Transverse colon (tissue), 4 donors: ENCODE measurements around the gene SET.
A peak's percentile ranks its signal among the peaks of the same experiment; 100 is the strongest.

ENCODE experiments used
- EP300 ChIP-seq: sonication (generic); formaldehyde crosslinking; IDR thresholded peaks from one replicate; pipeline ENCODE4 v1.6.1; 2017; ENCODE audit warnings: antibody characterized with exemption, low read depth
- POLR2AphosphoS5 ChIP-seq, 3 donors: sonication (generic); formaldehyde crosslinking; IDR thresholded peaks; one replicate each; pipeline ENCODE4 v1.6.1; 2016; ENCODE audit warnings: antibody characterized with exemption in 3 of 3
- TF ChIP-seq, protein P1 (sequence below), 5 experiments: fragments of 200-600 bp in 3 of 5; fragments of 450-650 bp in 2 of 5; sonication (generic) in 3 of 5; IDR thresholded peaks; 1 replicate in 2 of 5; 2 replicates in 3 of 5; pipeline ENCODE4 v1.5.1; 2016 to 2017; ENCODE audit warnings: antibody characterized with exemption in 5 of 5, inconsistent platforms in 3 of 5, mild to moderate bottlenecking in 2 of 5, moderate library complexity in 1 of 5

DNA sequence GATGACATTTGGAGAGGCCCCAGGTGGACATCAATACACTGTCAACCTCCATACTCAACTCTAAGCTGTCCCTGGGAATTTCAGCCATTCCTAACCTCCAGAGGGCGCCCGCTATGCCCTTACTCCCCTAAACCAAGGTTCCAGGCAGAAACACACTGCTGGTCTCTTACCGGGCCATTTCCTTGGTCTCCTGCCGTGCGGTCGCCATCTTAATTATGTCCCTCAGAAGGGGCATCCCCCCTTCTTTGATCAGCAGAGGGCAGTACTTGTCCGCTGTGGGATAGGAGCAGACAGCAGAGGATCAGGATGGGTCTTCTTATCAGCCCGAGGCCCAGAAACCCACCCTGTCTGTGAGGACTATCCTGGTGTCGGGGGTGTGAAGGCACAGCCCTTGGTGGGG, 44.2 kb downstream of the SET start:
- TF ChIP-seq EP300 (no peak), POLR2AphosphoS5 (IDR thresholded peaks at IDR 0.05) (no peak)
- TF ChIP-seq, protein P1, sequence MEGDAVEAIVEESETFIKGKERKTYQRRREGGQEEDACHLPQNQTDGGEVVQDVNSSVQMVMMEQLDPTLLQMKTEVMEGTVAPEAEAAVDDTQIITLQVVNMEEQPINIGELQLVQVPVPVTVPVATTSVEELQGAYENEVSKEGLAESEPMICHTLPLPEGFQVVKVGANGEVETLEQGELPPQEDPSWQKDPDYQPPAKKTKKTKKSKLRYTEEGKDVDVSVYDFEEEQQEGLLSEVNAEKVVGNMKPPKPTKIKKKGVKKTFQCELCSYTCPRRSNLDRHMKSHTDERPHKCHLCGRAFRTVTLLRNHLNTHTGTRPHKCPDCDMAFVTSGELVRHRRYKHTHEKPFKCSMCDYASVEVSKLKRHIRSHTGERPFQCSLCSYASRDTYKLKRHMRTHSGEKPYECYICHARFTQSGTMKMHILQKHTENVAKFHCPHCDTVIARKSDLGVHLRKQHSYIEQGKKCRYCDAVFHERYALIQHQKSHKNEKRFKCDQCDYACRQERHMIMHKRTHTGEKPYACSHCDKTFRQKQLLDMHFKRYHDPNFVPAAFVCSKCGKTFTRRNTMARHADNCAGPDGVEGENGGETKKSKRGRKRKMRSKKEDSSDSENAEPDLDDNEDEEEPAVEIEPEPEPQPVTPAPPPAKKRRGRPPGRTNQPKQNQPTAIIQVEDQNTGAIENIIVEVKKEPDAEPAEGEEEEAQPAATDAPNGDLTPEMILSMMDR (IDR thresholded peaks at IDR 0.05), result peak; percentile 53 to 66 (median 55)
